GM19397 (cell line): ENCODE data around the gene CITED1.

Experiments
- ATAC-seq: cut with Tn5 transposase; IDR thresholded peaks from one replicate; pipeline ENCODE4 v1.9.1; 2021; ENCODE audit warnings: mild to moderate bottlenecking, moderate library complexity; ENCODE audit not compliant: unreplicated experiment

The CITED1 gene

GRCh38 chrX:72271812-72272211 lies 33.9 kb downstream of the CITED1 start:
- ATAC-seq, result no peak

- ATAC-seq, result no peak
Measured at GRCh38 chrX:72271091-72271788, 34.5 kb downstream of the CITED1 start.

GRCh38 chrX:72270316-72270866 lies 35.3 kb downstream of the CITED1 start:
- ATAC-seq, result no peak

GRCh38 chrX:72269671-72270251 lies 36.0 kb downstream of the CITED1 start:
- ATAC-seq, result no peak

- no peak for ATAC-seq
Measured at GRCh38 chrX:72268597-72269365, 36.9 kb downstream of the CITED1 start.

- ATAC-seq, result no peak
Measured at GRCh38 chrX:72265263-72265662, 40.5 kb downstream of the CITED1 start.

GRCh38 chrX:72262077-72262476 lies 43.6 kb downstream of the CITED1 start:
- ATAC-seq, result no peak

GRCh38 chrX:72260448-72260847 lies 45.3 kb downstream of the CITED1 start:
- ATAC-seq, result no peak

- ATAC-seq, result no peak
Measured at GRCh38 chrX:72258174-72258573, 47.5 kb downstream of the CITED1 start.

- no peak for ATAC-seq
Measured at GRCh38 chrX:72255864-72256263, 49.9 kb downstream of the CITED1 start.

- ATAC-seq, result no peak
Measured at GRCh38 chrX:72255445-72255844, 50.3 kb downstream of the CITED1 start.

- no peak for ATAC-seq
Measured at GRCh38 chrX:72254816-72255215, 50.9 kb downstream of the CITED1 start.

- ATAC-seq, result no peak
Measured at GRCh38 chrX:72253686-72254085, 52.0 kb downstream of the CITED1 start.
